HuH-7.5 (cell line): ENCODE measurements around the gene CDH15.
A peak's percentile ranks its signal among the peaks of the same experiment; 100 is the strongest.

Source experiments
- DNase-seq: peaks from one replicate; pipeline ENCODE4 v3.0.0; 2011; ENCODE audit warnings: low spot score

CDH15 gene, protein sequence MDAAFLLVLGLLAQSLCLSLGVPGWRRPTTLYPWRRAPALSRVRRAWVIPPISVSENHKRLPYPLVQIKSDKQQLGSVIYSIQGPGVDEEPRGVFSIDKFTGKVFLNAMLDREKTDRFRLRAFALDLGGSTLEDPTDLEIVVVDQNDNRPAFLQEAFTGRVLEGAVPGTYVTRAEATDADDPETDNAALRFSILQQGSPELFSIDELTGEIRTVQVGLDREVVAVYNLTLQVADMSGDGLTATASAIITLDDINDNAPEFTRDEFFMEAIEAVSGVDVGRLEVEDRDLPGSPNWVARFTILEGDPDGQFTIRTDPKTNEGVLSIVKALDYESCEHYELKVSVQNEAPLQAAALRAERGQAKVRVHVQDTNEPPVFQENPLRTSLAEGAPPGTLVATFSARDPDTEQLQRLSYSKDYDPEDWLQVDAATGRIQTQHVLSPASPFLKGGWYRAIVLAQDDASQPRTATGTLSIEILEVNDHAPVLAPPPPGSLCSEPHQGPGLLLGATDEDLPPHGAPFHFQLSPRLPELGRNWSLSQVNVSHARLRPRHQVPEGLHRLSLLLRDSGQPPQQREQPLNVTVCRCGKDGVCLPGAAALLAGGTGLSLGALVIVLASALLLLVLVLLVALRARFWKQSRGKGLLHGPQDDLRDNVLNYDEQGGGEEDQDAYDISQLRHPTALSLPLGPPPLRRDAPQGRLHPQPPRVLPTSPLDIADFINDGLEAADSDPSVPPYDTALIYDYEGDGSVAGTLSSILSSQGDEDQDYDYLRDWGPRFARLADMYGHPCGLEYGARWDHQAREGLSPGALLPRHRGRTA

DNA sequence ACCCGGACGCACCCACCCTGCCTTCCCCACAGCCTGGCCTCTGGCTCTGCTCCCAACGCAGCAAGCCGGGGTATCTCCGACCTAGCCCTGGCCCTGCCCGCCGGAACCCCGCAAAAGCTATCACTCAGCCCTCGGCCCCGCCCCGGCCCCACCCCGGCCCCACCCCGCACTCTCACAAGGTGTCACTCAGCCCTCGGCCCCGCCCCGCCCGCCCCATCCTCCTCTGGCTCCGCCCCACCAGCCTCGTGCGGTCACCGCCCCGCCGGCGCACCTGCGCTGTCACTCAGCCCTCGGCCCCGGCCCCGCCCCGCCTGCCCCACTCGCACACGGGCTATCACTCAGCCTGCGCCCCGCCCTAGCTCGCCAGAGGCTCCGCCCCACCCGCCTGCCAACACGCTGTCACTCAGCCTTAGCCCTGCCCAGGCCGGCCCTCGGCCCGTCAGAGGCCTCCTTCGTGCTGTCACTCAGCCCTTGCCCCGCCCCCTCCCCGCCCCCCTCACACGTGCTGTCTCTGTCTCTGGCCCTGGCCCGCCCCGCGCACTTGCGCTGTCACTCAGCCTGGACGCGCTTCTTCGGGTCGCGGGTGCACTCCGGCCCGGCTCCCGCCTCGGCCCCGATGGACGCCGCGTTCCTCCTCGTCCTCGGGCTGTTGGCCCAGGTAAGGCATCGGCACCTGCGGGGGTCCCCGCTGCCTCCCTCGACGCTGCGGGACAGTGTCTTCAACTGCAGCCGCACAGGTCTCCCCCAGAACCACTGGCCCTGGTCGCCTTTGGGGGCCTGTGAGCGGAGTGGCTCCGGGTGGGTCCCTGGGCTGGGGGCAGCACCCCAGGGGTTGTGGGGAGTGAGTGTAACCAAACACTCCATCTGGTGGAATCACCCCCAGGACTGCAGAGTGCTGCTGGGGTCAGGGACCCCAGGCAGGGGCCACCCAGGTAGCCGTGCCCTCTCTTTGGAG, at the start of gene CDH15:
TSS of gene CDH15 (plus strand) at position 533 of the 955 bp plus-strand sequence. CDS start at position 617, 84 bp downstream.
- peak; percentile 100 for DNase-seq

DNA sequence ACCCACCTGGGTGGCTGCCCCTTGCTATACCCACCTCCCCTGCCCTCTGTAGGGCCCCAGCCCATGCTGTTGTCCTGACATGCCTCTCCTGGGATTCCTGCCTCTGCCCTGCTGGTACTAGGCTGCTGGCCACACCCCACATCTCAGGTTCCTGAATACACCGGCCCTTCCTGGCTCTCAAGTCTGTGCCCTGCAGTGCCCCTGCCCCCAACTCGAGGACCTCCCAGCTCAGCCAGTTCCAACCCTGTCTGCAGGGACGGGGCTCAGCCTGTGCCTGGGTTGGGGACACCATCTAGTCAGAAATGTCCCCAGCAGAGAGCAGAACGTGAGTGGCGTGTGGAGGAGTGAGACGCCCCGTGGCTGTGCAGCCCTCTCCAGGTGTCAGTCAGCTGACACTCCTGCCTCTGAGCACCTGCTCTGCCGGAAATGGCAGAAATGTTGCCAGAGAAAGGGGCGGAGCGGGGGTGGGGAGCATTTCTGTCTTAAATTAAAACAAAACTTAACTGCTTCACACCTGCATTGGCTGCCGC, 49.2 kb upstream of the CDH15 start:
- DNase-seq = peak; percentile 60

- no peak for DNase-seq
These were observed 48.3 kb upstream of the CDH15 start for GRCh38 chr16:89123001-89123830.

GRCh38 chr16:89123831-89124100, 47.8 kb upstream of the CDH15 start:
- DNase-seq = no peak

DNA sequence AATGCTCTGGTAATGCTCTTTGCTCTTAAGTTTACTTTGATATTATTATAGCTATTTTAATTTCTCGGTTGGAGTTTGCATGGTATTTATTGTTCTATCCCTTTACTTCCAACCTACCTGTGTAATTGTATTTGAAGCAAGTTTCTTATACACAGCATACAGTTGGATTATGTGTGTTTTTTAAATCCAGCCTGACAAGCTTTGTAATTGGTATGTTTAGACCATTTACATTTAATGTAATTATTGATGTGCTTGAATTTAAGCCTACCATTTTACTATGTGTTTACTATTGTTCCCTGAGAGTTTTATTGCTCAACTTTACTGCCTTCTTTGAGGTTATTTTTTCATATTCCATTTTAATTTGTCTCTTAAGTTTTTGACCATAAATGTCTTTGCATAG, 42.2 kb upstream of the CDH15 start:
- DNase-seq = no peak

DNA sequence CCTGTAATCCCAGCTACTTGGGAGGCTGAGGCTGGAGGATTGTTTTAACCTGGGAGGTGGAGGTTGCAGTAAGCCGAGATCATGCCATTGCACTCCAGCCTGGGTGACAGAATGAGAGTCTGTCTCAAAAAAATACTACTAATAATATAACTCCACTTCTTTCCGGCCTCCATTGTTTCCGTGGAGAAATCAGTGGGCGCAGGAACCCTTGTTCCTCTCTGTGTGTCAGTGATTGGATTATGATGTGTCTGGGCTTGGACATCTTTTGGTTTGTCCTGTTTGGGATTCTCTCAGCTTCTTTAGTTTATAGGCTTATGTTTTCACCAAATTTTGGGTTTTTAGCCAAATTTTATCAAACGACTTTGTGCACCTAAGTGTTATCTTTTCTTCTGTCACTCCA, 41.1 kb upstream of the CDH15 start:
- DNase-seq = no peak

DNA sequence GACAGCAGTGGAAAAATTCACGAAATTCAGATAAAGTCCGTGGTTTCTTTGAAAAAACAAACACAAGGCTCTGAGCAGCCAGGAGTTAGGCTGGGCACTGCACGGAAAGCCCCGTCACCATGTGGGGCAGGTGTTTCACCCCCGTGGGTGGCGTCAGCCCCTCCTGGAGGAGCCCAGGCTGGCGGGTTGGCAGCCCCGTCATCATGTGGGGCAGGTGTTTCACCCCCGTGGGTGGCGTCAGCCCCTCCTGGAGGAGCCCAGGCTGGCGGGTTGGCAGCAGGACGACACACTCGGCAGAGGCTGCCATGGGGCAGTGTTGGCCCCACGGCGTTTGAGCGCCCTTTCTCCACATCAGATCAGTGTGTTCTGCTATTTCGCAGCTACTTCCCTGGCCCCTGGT, 39.8 kb upstream of the CDH15 start:
- no peak for DNase-seq

DNA sequence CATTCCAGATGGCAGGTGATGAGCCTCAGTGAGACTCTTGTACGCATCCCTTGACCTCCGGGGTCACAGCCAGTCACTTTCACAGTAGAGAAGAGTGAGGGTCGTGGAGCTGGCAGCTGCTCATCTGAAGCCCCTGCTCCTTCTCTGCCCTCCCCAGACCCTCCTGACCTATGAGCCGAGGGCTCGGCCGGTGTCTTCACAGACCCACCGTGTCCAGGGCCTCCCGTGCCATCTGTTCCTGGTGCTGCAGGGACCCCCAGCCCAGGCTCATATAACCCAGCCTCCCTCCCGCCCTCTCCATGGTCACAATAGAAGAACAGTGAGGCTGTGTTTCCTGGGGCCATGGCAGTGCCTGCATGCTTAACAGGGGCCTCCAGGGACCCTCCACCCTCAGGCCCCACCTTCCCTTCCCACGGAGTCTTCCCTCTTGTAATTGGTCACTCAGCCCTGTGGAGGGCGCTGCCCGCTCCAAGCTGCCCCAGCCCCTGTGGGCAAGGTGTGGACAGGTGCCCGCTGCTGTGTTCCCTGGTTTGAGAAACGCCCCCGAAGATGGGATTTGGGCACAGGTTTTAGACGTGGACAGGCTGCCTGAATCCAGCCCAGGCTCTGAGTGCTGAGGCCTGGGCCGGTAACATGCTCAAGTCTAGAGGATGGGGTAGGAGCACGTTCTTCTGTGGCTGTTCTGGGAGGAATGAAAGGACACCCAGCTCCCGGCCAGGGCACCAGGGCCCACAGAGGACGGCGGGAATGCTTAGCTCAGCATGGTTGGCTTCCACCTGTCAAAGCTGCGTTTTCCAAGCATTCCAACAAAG, 39.1 kb upstream of the CDH15 start:
- DNase-seq = no peak

DNA sequence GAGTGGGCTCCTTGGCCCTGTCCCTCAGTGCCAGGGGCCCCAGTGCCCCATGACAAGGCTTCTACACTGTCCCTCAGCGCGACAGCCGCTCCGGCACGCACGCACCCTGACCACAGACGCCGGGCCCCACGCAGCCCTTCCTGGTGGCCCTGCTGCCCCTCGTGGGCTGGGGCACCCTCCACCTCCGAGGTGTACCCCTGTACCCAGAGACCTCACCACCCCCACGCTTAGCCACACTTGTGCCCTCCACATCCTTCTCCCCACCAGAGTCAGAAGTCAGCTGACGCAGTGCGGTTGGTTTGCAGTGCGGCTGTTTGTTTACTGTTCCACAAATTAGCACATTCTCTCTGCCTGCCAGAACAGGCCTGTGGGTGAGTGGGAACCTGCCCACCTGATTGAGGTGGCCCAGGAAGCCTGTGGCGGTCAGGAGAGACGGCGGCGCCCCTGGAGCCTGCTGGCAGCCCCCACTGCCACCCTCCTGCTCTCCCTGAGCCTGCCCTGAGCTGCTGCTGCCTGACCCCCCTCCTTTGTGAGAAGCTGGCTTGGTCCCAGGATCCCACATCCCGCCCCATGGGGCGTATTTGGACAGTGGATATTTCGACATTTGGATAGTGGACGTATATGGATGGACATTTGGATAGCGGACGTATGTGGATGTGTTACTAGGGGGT, 38.0 kb upstream of the CDH15 start:
- DNase-seq = no peak

DNA sequence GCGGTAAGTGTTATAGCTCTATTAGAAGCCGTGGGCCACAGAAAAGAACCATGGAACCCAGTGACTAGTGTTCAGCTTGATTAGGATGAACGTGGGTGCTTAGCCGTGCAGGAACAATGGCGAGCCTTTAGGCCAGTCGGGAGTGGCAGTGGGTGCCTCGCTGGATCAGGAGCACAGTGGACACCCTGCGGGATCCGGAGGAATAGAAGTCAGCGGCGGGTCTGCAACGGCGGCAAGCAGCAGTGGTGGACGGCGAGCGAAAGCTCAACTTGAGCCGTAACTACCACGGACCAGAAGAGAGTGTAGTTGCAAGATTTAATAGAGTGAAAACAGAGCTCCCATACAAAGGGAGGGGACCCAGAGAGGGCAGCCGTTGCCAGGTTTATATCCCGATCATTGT, 37.3 kb upstream of the CDH15 start:
- DNase-seq = no peak

GRCh38 chr16:89135166-89135565, 36.4 kb upstream of the CDH15 start:
- DNase-seq = no peak

GRCh38 chr16:89135971-89136765, 35.4 kb upstream of the CDH15 start:
- DNase-seq = no peak

- no peak for DNase-seq
These were observed 34.6 kb upstream of the CDH15 start for GRCh38 chr16:89136931-89137330.

GRCh38 chr16:89137666-89138512, 33.7 kb upstream of the CDH15 start:
- DNase-seq = no peak

- no peak for DNase-seq
These were observed 33.1 kb upstream of the CDH15 start for GRCh38 chr16:89138513-89138795.

- DNase-seq = no peak
These were observed 32.6 kb upstream of the CDH15 start for GRCh38 chr16:89138843-89139520.

DNA sequence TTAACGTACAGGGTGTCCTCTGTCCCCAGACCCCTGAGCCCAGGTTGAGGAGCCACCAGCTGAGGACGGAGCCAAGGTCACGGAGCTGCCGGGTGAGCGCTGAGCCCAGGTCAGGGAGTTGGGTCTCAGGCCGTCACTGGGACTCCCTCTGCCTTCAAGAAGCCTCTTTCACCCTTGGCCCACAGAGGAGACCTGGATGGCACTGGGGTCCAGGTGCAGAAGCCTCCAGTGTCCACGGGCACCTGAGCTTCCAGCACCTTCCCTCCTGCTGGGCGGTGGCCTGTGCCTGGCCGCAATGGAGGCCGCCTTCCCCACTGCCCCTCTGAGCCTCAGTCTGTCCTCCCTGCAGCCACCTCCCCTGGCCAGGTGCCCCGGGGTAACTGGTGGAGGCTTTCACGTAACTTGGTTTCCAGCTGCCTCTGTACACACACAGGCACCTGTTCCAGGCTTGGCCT, 31.6 kb upstream of the CDH15 start:
- DNase-seq = no peak

- DNase-seq = no peak
These were observed 31.1 kb upstream of the CDH15 start for GRCh38 chr16:89140401-89140800.
